Activated CD4-positive, CD25-positive, alpha-beta regulatory T cell treated with anti-CD3 and anti-CD28 coated beads, Interleukin-2, amount 50 U/mL, for 24 hours (primary cell): ENCODE measurements around the gene PHOSPHO1.
A peak's percentile ranks its signal among the peaks of the same experiment; 100 is the strongest.
"Not testable (repeated sequence)": the region's sequence is repeated elsewhere in the genome, so short reads cannot be mapped to it uniquely, and the experiment has no call there.

Experiments
- ATAC-seq, 2 donors: fragments of 150-1000 bp; cut with Tn5 transposase; one replicate each; pipeline ENCODE4 v1.10.0; 2021; ENCODE audit warnings: mild to moderate bottlenecking in 1 of 2, moderate library complexity in 1 of 2

PHOSPHO1 gene

DNA sequence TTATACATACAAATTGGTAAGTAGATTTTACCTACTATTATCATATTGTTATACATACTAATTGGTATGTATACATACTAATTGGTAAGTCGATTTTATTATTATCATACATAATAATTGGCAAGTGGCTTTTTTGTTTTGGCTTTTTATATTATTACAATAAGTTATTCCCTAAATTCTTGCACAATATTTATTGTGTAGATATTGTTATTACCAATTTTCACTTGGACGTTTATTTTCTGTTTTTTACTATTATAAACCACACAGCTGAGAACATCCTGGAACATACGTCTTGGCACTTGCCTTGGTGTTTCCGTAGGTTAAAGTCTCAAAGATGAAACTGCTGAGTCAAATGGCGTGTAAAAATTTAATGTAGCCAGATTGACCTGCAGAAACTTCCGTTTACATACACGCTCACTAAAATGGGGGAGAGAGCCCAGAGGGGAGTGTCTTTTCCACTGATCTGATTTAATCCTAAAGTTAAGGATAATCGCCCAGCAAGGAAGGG is 39.1 kb downstream of the PHOSPHO1 start:
- peak in 1 of 2 donors; percentile 0 for ATAC-seq

DNA sequence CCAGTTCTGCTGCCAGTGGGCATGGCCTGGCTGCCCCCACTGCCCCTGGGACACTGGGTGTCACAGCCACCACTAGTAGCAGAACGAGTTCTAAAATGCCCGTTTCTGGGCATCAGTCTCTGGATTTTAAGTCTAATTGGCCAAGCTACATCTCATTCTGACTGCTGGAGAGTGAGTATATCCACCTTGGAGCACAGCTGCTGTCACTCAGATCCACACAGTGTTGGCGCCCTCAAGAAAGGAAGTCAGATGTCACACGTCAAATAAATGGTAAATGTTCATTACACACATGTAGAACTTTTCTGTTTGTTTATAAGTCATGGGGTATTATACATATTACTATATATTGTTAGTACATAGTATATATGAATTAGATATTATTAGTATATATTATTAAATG is 39.7 kb downstream of the PHOSPHO1 start:
- no peak for ATAC-seq

DNA sequence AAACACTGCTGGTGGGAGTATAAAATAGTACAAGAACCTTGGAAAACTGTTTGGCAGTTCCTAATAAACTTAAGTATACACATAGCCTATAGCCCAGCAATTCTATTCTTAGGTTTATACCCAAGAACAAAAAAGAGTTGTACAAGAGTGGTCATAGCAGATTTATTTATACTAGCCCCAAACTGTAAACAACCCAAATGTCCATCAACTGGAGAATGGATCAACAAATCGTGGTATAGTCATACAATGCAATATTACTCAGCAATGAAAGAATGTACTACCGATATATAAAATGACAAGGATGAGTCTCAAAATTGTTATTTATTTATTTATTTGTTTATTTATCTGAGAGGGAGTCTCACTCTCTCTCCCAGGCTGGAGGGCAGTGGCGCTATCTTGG is 43.3 kb downstream of the PHOSPHO1 start:
- no peak for ATAC-seq

DNA sequence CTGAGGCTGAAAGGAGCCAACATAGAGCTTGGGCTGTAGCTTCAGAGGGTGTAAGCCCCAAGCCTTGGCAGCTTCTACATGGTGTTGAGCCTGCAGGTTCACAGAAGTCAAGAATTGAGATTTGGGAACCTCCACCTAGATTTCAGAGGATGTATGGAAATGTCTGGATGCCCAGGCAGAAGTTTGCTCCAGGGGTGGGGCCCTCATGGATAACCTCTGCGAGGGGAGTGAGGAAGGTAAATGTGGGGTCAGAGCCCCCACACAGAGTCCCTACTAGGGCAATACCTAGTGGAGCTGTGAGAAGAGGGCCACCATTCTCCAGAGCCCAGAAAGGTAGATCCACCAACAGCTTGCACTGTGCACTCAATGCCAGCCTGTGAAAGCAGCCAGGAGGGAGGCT is 45.2 kb downstream of the PHOSPHO1 start:
- not testable (repeated sequence) for ATAC-seq

DNA sequence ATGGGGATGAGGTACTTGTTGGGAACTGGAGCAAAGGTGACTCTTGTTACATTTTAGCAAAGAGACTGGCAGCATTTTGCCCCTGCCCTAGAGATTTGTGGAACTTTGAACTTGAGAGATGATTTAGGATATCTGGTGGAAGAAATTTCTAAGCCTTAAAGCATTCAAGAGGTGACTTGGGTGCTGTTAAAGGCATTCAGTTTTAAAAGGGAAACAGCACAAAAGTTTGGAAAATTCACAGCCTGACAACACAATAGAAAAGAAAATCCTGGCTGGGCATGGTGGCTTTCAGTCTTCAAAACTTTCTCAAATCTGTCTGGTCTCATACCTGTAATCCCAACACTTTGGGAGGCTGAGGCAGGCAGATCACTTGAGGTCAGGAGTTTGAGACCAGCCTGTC is 46.1 kb downstream of the PHOSPHO1 start:
- ATAC-seq = not testable (repeated sequence)

DNA sequence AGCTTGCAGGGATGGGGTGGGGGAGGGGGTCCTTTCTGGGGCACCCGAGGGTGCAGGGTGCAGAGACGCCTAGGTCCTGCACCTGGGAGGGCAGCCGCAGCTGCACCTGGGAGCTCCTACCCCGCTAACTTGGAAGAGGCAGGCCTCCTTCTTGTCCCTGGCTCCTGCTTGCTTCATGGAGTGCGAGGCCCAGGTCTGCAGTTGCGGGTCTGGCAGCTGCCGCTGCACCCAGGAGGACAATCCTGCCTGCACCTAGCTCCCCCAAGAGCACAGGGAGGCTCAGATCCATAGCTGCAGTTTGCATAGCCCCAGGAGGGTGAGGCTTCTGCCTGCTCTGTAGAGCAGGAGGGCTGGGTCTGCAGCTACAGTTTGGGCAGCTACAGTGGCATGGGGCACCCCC is 46.8 kb downstream of the PHOSPHO1 start:
- no peak for ATAC-seq

DNA sequence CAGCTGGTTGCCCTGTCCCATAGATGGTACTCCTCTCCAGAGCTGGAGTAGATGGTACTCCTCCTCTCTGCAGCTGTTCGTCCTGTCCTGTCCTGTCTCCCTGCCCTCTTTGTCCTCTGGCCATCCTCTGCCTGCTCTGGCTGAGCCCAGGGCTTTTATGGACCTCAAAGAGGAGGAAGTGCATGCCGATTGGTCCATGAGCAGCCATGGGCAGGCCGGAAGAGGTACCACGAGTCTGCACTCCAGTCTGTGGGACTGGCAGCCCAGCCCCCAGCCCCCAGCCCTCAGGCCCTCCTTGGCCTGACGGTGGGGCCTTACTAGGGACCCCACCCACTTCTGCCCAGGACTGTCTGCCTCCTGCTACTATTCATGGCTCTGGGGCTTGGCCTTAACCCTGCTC is 47.2 kb downstream of the PHOSPHO1 start:
- ATAC-seq = no peak

DNA sequence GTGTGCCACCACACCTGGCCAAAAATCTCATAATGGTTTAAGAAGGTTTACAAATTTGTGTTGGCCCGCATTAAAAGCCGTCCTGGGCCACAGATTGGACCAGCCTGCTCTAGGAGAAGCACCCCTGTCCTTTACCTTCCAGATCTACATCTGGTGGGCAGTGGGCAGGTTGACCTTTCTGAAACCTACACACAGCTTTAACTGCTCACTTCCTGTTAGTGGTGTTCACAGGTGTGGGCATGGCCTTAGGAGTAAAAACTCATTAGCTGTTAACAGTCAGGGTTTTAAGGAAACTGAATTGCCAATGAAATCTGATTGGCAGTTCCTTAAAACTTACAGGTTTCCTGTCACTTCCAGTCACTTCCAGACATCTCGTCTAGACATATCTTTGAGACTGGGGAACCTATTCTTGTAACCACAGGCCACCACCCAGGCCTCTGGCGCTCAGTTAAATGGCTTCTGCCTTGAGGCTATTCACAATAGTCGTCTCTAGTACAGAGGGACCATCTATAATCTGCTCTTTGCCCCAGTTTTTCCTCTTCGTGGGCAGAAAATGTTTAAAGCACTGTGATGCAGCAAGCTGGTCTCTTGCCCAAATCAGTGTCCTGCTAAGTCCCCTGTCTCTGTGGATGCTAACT is 49.5 kb downstream of the PHOSPHO1 start:
- ATAC-seq = no peak

DNA sequence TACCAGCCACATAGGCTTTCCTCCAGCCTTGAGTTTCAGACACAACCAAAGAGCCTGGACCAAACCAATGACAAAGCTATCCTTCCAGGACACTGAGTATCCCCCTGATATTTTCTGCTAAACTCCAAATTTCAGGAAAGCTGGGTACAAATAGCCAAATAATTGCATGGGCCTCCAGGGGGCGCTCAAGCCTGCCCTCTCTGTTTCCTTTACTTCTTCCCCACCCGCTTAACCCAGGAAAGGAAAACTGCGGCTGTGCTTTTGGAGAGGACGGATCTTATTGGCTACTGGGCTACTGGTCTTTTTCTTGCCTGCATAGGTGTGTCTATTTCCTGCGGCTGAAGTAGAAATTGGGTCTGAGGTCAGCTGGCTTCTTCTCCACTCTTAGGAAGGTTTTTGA is 50.3 kb downstream of the PHOSPHO1 start:
- no peak for ATAC-seq

DNA sequence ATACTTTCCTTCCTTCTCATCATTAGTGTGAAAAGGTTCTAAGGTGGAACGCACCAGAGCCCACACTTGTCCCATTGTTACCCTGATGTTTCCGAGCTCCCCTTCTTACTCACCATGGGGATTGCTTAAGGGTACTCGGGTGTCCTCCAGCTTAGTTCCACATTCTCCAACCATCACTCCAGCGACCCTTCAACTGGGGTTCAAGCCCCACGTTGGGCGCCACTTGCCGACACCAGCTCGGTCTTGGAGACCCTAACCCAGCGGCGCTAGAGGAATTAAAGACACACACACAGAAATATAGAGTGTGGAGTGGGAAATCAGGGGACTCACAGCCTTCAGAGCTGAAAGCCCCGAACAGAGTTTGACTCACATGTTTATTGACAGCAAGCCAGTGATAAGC is 54.6 kb downstream of the PHOSPHO1 start:
- ATAC-seq = not testable (repeated sequence)
